HFFc6 (cell line): Measurements from ENCODE around the gene UBR4. TPM values are rescaled to one million over a fixed set of nuclear protein-coding genes. Genes with fewer than 3 reads are reported as not detected.
A peak's percentile ranks its signal among the peaks of the same experiment; 100 is the strongest.

ENCODE experiments used
- DNase-seq: peaks from one replicate; pipeline ENCODE4 v3.0.0-alpha.2; 2018
- H3K27ac Mint-ChIP-seq: 2 replicates; pipeline ENCODE4 v1.8.0; 2020; ENCODE audit warnings: mild to moderate bottlenecking, mixed read lengths
- H3K27me3 Mint-ChIP-seq: 2 replicates; pipeline ENCODE4 v1.8.0; 2021; ENCODE audit warnings: mild to moderate bottlenecking, moderate library complexity, mixed read lengths; ENCODE audit not compliant: insufficient read depth
- H3K36me3 Mint-ChIP-seq: 2 replicates; pipeline ENCODE4 v1.8.0; 2021; ENCODE audit warnings: low read depth, mixed read lengths
- H3K4me1 Mint-ChIP-seq: 2 replicates; pipeline ENCODE4 v1.8.0; 2020; ENCODE audit warnings: low read depth, mixed read lengths
- H3K4me3 Mint-ChIP-seq: 2 replicates; pipeline ENCODE4 v1.8.0; 2020; ENCODE audit warnings: mild to moderate bottlenecking, moderate library complexity, mixed read lengths
- H3K9me3 Mint-ChIP-seq: 2 replicates; pipeline ENCODE4 v1.8.0; 2020; ENCODE audit warnings: mild to moderate bottlenecking, mixed read lengths
- CTCF ChIP-seq: fragments of 200-600 bp; sonication (generic); IDR thresholded peaks from 2 replicates; pipeline ENCODE4 v1.5.0; 2021; ENCODE audit warnings: antibody characterized with exemption, mild to moderate bottlenecking
- total RNA-seq, 6 experiments: library from RNA; stranded (reverse); fragmentation: NEBNext Ultra II Directional; extraction: Animal tissue kit (Norgen Biotek cat#: 25700); gene quantifications; 2 replicates in 1 of 6; 3 replicates in 5 of 6; pipeline ENCODE4 v1.2.3, GENCODE V29; 2021

Gene UBR4
- total RNA-seq, 6 experiments from 2014 or later = 74.2 to 116 (median 88.6) TPM

DNA sequence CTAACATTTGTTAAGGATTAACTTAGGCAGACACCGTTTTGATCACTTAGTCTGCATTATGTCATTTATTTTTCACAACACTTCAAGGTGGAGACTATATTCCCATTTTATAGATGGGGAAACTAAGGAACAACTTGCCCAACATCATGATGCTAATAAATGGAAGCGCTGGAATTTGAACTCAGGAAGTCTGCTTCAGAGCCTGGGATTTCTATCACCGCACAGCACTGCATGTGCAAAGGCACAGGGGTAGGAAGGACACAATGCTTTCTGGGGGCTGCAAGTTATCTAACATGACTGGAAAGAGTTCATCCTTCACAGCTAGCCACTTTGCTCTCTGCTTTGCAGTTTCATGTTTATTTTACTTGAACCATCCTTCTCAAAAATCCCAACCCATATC lies 100.5 kb downstream of the UBR4 start:
- no peaks in the 10 kb centered on the region for H3K4me1 Mint-ChIP-seq
- H3K27me3 Mint-ChIP-seq = peaks cover 3% of the 10 kb centered on the region; the same call in 1 of the 2 replicates
- no peaks in the 10 kb centered on the region for H3K9me3 Mint-ChIP-seq
- H3K36me3 Mint-ChIP-seq = peaks cover 48% of the 10 kb centered on the region
- no peak overlapping the region for H3K4me3 Mint-ChIP-seq
- no peak for TF ChIP-seq CTCF
- no peak for DNase-seq
- H3K27ac Mint-ChIP-seq = peak overlapping the region; percentile 6; the same call in 1 of the 2 replicates

DNA sequence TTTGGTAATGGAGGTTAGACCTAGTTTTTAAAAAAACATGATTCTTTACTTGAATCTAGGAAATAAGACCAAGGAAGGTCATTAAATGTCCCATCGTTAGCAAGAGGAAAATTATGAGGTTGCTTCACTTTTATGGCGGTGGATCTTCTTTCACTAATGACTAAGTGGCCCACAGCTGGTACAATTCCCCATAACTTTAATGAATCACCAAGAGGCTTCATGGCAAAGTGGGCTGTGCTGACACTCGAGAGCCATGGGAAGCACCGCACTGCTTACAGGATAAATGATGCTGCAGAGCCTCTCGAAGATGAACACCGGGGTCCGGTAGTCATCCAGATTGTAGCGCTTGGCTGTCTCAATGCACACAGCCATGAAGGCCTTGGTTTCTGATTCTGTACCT lies 108.8 kb downstream of the UBR4 start:
- Mint-ChIP-seq H3K9me3 (no peaks in the 10 kb centered on the region), H3K4me1 (peaks cover 9% of the 10 kb centered on the region), H3K4me3 (no peak overlapping the region), H3K36me3 (peaks cover 57% of the 10 kb centered on the region), H3K27me3 (peaks cover 6% of the 10 kb centered on the region), H3K27ac (peak overlapping the region; percentile 51)
- TF ChIP-seq CTCF = no peak
- peak; percentile 16 for DNase-seq

GRCh38 chr1:19100028-19100427 lies 110.0 kb downstream of the UBR4 start:
- Mint-ChIP-seq H3K36me3 (peaks cover 50% of the 10 kb centered on the region), H3K4me3 (no peak overlapping the region), H3K27me3 (peaks cover 4% of the 10 kb centered on the region), H3K4me1 (peaks cover 9% of the 10 kb centered on the region), H3K27ac (no peak overlapping the region), H3K9me3 (no peaks in the 10 kb centered on the region)
- no peak for TF ChIP-seq CTCF
- DNase-seq = no peak

GRCh38 chr1:19096990-19097389 lies 113.1 kb downstream of the UBR4 start:
- Mint-ChIP-seq H3K4me1 (peaks cover 9% of the 10 kb centered on the region), H3K27me3 (no peaks in the 10 kb centered on the region; the same call in none of the 2 replicates), H3K27ac (no peak overlapping the region; the same call in 1 of the 2 replicates), H3K9me3 (no peaks in the 10 kb centered on the region), H3K36me3 (peaks cover 48% of the 10 kb centered on the region), H3K4me3 (no peak overlapping the region)
- no peak for DNase-seq
- TF ChIP-seq CTCF = no peak

DNA sequence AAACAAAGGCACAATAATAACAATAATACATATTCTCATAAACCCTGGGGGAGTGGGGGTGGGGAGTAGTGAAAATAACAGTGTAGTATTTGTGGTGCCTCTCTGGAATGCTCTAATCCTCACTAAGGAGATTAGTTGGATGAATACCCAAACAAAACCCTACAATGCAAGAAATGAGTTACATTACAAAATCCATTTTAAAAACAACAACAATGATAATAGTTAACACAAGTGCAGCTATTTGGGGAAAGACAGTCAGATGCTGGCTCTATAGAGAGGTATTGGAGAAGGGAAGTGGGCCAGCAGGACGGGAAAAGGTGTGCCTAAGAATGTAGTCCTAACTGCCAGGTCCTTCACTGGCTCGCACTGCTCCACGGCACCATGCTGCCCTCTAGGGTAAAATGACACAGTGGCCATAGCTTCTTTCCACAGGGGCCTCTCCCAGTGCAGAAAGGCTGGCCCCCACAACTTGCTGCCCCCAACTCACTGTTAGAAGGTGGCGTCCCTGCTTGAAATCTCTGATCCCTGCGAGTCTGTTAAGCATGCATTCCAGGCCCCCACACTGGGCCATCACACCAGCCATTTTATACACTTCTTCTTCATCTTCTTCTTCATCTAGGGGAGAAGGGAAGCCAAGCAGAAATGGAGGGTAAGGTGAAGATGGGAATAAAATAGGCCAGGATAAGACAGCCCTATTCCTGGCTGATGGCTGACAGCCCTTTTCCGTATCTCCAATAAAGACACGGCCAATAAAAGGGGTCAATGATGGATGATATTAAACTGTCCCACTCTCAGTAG lies 113.8 kb downstream of the UBR4 start:
- Mint-ChIP-seq H3K36me3 (peaks cover 46% of the 10 kb centered on the region), H3K4me3 (no peak overlapping the region), H3K27ac (no peak overlapping the region), H3K4me1 (peaks cover 6% of the 10 kb centered on the region), H3K9me3 (no peaks in the 10 kb centered on the region), H3K27me3 (no peaks in the 10 kb centered on the region; the same call in 1 of the 2 replicates)
- TF ChIP-seq CTCF = peak; percentile 57; the same call in 1 of the 2 replicates
- no peak for DNase-seq
